Mesenteric fat pad (tissue), 1 donor: ENCODE results near the gene KSR2. TPM values are rescaled to one million over a fixed set of nuclear protein-coding genes. Genes with fewer than 3 reads are reported as not detected.

Source experiments
- DNase-seq: peaks from one replicate; pipeline ENCODE4 v3.0.0-alpha.2; 2020; ENCODE audit warnings: low spot score
- total RNA-seq: library from RNA; stranded (reverse); fragmentation: NEBNext Ultra II Directional; extraction: Animal tissue kit (Norgen Biotek cat#: 25700); gene quantifications from one replicate; pipeline ENCODE4 v1.2.1, GENCODE V29; 2021
- donor health status: DM: yes; HTN: yes; CAD: no.

Gene KSR2
- total RNA-seq, 1 donor from 2014 or later = not detected

DNA sequence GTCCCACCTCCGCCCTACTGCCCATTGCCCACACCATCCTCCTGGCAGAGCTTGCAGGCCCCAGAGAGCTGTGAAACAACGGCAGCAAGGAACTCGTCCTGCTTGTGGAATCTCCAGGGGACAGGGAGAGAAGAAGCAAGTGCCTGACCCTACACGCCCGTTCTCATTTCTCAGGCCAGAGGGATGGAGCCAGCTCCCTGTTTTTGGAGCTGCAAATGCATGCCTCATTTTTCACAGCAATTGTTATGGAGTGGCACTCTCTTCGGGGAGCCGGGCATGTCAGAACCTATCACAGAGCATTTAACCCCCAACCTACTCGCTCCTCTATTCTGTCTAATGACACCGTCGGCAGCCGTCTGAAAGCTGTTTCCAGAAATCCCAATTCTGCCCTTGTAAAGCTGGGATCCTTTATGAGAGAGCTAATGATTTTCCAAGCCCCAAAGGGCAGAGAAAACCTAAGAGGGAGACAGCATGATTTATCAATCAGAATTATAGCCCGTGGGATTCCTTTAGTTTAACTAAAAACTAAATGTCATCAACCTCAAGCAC lies 385.0 kb downstream of the KSR2 start:
- no peak for DNase-seq

GRCh38 chr12:117583092-117583491 lies 385.7 kb downstream of the KSR2 start:
- DNase-seq = no peak

GRCh38 chr12:117582135-117582784 lies 386.5 kb downstream of the KSR2 start:
- no peak for DNase-seq

DNA sequence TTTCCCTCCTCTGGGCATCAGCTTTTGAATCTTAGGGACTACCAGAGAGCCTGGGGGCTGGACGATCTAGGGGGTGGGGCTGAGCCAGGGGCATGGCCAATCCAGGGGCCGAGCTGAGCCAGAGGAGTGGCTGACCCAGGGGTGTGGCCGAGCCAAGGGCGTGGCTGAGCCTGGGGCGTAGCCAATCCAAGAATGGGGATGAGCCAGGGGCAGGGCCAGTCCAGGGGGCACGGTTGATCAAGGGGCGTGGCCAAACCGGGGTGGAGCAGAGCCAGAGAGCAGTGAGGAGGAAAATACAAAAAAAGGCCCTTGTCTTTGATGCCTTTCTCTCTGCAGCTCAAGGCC lies 388.1 kb downstream of the KSR2 start:
- DNase-seq = no peak

GRCh38 chr12:117580015-117580717 lies 388.6 kb downstream of the KSR2 start:
- DNase-seq = no peak

DNA sequence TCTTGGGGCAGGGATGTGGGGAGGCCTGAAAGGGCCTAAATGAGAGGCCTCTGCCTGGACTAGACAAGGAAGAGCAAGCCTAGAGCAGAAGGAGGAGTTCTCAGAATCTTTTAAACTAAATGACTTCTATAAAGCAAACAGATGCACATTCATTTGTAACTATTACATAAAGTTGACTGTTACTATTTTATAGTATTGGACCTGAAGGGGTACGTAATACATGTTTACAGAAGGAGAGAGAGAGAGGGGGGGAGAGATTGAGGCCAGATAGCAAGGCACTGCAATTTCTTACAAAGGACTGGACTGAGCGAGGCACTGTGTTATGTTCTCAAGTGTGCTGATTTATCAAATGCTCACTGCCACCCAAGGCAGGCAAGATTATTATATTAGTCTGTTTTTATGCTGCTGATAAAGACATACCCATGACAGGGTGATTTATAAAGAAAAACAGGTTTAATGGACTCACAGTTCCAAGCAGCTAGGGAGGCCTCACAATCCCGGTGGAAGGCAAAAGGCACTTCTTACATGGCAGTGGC lies 391.6 kb downstream of the KSR2 start:
- no peak for DNase-seq

DNA sequence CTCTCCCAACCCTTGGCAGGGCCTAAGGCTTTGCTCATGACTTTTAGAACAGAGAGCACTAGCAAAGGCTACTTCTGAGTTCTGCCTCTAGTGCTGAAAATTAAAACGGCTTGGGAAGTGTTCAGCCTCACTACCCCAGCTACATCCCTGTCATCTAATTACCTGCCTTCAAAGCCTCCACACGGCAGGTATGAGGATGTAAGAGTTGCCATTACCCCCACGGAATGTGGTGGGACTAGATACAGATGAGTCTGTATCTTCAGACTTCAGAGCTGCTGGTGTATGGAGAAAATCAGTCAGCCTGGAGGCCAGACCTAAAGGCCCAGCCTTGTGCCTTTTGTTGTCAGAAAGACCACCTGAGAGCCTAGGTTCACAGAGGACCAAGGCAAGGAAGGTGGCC lies 392.7 kb downstream of the KSR2 start:
- no peak for DNase-seq

GRCh38 chr12:117574655-117575054 lies 394.1 kb downstream of the KSR2 start:
- DNase-seq = no peak

GRCh38 chr12:117572755-117573154 lies 396.0 kb downstream of the KSR2 start:
- DNase-seq = no peak

DNA sequence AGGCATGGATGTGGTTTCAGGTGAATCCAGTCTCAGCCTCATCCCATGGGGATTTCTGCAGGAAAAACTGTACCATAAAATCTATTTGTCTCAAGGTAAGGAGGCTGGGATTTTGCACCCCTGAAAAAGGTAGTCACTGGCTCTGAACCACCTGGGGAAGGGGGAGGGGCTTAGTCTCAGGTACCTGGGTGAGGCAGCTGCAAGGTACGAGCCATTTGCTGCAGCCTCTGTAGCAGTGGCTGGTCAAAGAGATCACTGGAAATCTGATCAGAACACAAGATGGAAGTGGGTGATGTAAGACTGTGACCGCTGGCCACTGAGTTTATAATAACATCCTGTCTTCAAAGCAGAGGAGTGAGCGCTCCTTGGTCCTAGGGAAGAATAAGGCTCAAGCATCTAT lies 397.5 kb downstream of the KSR2 start:
- no peak for DNase-seq

GRCh38 chr12:117570608-117571007 lies 398.2 kb downstream of the KSR2 start:
- DNase-seq = no peak

- DNase-seq = no peak
Observed at GRCh38 chr12:117567644-117568216, 401.1 kb downstream of the KSR2 start.

DNA sequence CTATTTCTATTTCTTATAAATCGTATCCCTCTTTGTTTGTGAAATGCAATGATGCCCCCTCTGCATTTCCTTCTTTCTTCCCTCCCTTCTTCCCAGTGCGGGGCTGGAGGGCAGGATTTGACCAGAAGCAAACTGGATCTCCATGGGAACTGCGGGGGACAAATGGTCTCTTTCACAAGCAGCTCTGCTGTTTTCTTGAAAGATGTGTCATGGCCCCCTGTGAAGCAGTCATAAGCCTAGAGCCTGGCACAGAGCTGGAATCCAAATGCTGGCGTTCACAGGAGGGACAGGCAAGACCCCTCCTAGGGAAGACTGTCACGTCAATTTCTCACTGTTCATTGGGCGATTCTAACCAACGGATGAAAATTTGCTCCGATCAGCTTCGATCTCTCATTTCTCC lies 403.9 kb downstream of the KSR2 start:
- peak; percentile 65 for DNase-seq

- DNase-seq = peak; percentile 64
Observed at GRCh38 chr12:117563706-117564105, 405.1 kb downstream of the KSR2 start.

- no peak for DNase-seq
Observed at GRCh38 chr12:117563007-117563406, 405.8 kb downstream of the KSR2 start.

DNA sequence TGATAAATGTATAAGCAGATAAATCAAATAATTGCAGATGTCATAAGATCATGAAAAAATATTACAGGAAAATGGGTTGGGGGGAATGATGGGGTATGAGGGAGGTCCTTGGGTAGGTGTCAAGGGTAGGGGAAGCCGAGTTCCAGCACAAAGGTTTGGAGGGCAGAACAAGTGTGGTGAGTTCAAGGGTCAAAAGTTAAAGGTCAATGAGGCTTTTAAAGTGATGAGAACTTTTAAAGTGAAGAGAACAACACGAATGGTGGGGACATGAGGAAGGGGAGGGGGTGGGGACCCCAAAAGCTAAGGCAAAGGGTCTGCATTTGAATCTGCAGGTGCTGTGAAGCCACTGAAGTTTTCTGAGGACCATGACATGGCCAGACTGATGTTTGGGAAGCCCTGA lies 406.8 kb downstream of the KSR2 start:
- DNase-seq = peak; percentile 20

- DNase-seq = peak; percentile 28
Observed at GRCh38 chr12:117559978-117560377, 408.8 kb downstream of the KSR2 start.

- DNase-seq = no peak
Observed at GRCh38 chr12:117555889-117556288, 412.9 kb downstream of the KSR2 start.

- DNase-seq = no peak
Observed at GRCh38 chr12:117552971-117553370, 415.8 kb downstream of the KSR2 start.

GRCh38 chr12:117551665-117552064 lies 417.1 kb downstream of the KSR2 start:
- no peak for DNase-seq

DNA sequence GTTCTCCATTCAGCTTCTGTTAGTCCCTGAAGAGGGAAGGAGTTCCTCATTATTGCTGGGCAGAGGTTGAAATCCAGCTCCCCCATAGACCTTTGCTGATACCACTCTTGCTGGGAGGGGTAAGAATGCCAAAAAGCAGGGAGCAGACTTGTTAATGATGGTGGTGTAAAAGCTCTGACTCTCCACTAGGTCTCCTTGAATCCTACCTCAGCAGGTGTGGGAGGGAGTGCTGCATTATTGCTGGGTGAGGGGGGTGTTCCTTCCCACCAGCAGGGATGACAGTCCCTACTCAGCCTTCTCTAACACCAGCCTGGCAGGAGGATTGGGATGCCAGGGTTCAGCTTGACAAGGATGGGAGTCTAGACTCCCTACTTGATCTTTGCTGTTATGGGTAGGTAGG lies 421.6 kb downstream of the KSR2 start:
- DNase-seq = no peak

GRCh38 chr12:117545216-117545615 lies 423.6 kb downstream of the KSR2 start:
- DNase-seq = no peak
